GM12878 (cell line): Measurements from ENCODE around the gene ERAL1. TPM values are rescaled to one million over a fixed set of nuclear protein-coding genes. Genes with fewer than 3 reads are reported as not detected.

Experiments
- ATAC-seq: fragments of 200-7000 bp; cut with Tn5 transposase; 3 replicates; pipeline ENCODE4 v1.9.1; 2020; ENCODE audit warnings: mild to moderate bottlenecking, moderate library complexity
- BruUV-seq: library from RNA; stranded (reverse); fragments of 400-500 nt; replicated peaks from 2 replicates; lab custom pipeline; 2021; lab: Mats Ljungman, UMichigan
- CTCF ChIA-PET: fragments of 300-600 bp; sonication (Branson Sonifier 250); formaldehyde crosslinking; extraction: SDS; loops from one replicate; lab custom pipeline; 2021; ENCODE audit warnings: inconsistent platforms; lab: Yijun Ruan, JAX
- POLR2A ChIA-PET: fragments of 350-600 bp; formaldehyde crosslinking; extraction: SDS; loops from one replicate; lab custom pipeline; 2021; ENCODE audit warnings: inconsistent platforms; lab: Charles Lee
- RAD21 ChIA-PET: fragments of 300-600 bp; sonication (Branson Sonifier 250); formaldehyde crosslinking; loops from one replicate; lab custom pipeline; 2023; ENCODE audit warnings: antibody characterized with exemption; ENCODE audit not compliant: unreplicated experiment; lab: Charles Lee
- SMC1A ChIA-PET: fragments of 300-600 bp; sonication (Branson Sonifier 250); formaldehyde crosslinking; loops from one replicate; lab custom pipeline; 2023; ENCODE audit not compliant: unreplicated experiment, uncharacterized antibody; lab: Charles Lee
- DNase-seq: peaks from one replicate; pipeline ENCODE4 v3.0.0-alpha.2; 2011; ENCODE audit warnings: low read depth, low spot score
- FAIRE-seq: peaks from 3 replicates; lab custom pipeline; 2011; peaks lifted over from hg19 to GRCh38; lab: Jason Lieb, UNC
- H2AFZ ChIP-seq: 2 replicates; pipeline ENCODE4 v1.6.0; 2011; ENCODE audit warnings: low read depth, low read length, control low read depth; ENCODE audit not compliant: control insufficient read depth
- H3K27ac ChIP-seq: 2 replicates; pipeline ENCODE4 v1.5.1; 2011; ENCODE audit warnings: control low read depth; ENCODE audit not compliant: control insufficient read depth, insufficient read depth
- H3K27me3 ChIP-seq, 2 experiments: replicated peaks in 1 of 2; 2 replicates each; pipeline versions ENCODE4 v1.6.0 to v1.6.1; 2011; ENCODE audit warnings: low read length in 1 of 2; ENCODE audit not compliant: control insufficient read depth in 2 of 2, insufficient read depth in 2 of 2
- H3K36me3 ChIP-seq, 2 experiments: 2 replicates each; pipeline ENCODE4 v1.5.1; 2011; ENCODE audit warnings: low read length in 1 of 2; ENCODE audit not compliant: control insufficient read depth in 2 of 2, insufficient read depth in 2 of 2
- H3K4me1 ChIP-seq: 2 replicates; pipeline ENCODE4 v1.6.1; 2011; ENCODE audit warnings: mild to moderate bottlenecking, low read length, moderate library complexity, mixed read lengths; ENCODE audit not compliant: control insufficient read depth, insufficient read depth
- H3K4me2 ChIP-seq: 2 replicates; pipeline ENCODE4 v1.6.0; 2011; ENCODE audit warnings: control low read depth; ENCODE audit not compliant: control insufficient read depth, insufficient read depth
- H3K4me3 ChIP-seq: fragments of 200-600 bp; sonication (generic); 2 replicates; pipeline ENCODE4 v1.5.1; 2016
- H3K79me2 ChIP-seq: 2 replicates; pipeline ENCODE4 v1.6.0; 2011; ENCODE audit warnings: low read length; ENCODE audit not compliant: control insufficient read depth, insufficient read depth
- H3K9ac ChIP-seq: 2 replicates; pipeline ENCODE4 v1.8.0; 2011; ENCODE audit warnings: low read length, control low read depth, mixed read lengths; ENCODE audit not compliant: control insufficient read depth, insufficient read depth
- H3K9me3 ChIP-seq: replicated peaks from 3 replicates; pipeline ENCODE4 v1.5.1; 2011; ENCODE audit warnings: mild to moderate bottlenecking, low read length; ENCODE audit not compliant: control insufficient read depth, insufficient read depth
- H4K20me1 ChIP-seq: 2 replicates; pipeline ENCODE4 v1.6.0; 2011; ENCODE audit not compliant: control insufficient read depth, insufficient read depth
- HDGF ChIP-seq: fragments of 450-650 bp; IDR thresholded peaks from 2 replicates; pipeline ENCODE4 v1.6.1; 2016; ENCODE audit warnings: antibody characterized with exemption
- PKNOX1 ChIP-seq: fragments of 450-650 bp; IDR thresholded peaks from 2 replicates; pipeline ENCODE4 v1.6.1; 2016; ENCODE audit warnings: mild to moderate bottlenecking
- POLR2A ChIP-seq: IDR thresholded peaks from 2 replicates; pipeline ENCODE4 v1.6.1; 2011; ENCODE audit warnings: low read depth, mild to moderate bottlenecking, low read length
- SMC3 ChIP-seq: IDR thresholded peaks from 2 replicates; pipeline ENCODE4 v1.6.1; 2011; ENCODE audit warnings: low read length, improper control_type of control experiment, borderline replicate concordance
- WGBS: methylation state at CpG from one replicate; pipeline ENCODE4 v1.1.6; 2016; ENCODE audit warnings: low lambda C conversion rate; ENCODE audit not compliant: insufficient replicate concordance, insufficient coverage; ENCODE audit errors: missing lambda C conversion rate; 5-methylcytosine and 5-hydroxymethylcytosine counted together
- in situ Hi-C: fragments of 300-500 bp; cut with MboI; formaldehyde crosslinking; loops from 9 replicates; pipeline ENCODE4 v1.14.3; 2018; ENCODE audit warnings: mixed read lengths
- intact Hi-C: fragments of 100-400 bp; cut with micrococcal nuclease; formaldehyde crosslinking; loops from one replicate; pipeline ENCODE4 v1.14.2; 2022; ENCODE audit not compliant: unreplicated experiment
- polyA plus RNA-seq, 11 experiments: library from polyadenylated mRNA; depleted of rRNA in 4 of 11; unstranded in 6 of 11; stranded (reverse) in 5 of 11; fragments of >200 nt; fragmentation: Nextera tagmentation in 4 of 11; fragmentation: Illumina TruSeq in 1 of 11; extraction: Ambion mirVana in 4 of 11; extraction: Trizol in 1 of 11; gene quantifications; 1 replicate in 1 of 11; 2 replicates in 10 of 11; pipeline versions ENCODE4 v1.2.1 to v1.2.3, GENCODE V29; 2011 to 2016; ENCODE audit warnings: inconsistent platforms in 2 of 11, missing spikeins in 2 of 11, low read depth in 1 of 11
- total RNA-seq, 4 experiments: library from RNA; depleted of rRNA in 3 of 4; stranded (reverse); fragments of >200 nt in 3 of 4; fragmentation: Illumina TruSeq in 1 of 4; extraction: Trizol in 1 of 4; gene quantifications; 2 replicates each; pipeline versions ENCODE4 v1.2.1 to v1.2.3, GENCODE V29; 2013 to 2021

Gene ERAL1
- total and polyA plus RNA-seq, 10 of the 15 experiments (the other 5 are each of a cell fraction or from before 2014, with no cell fraction given) = 27.7 to 175 (median 104) TPM

GRCh38 chr17:28906276-28906675 lies 51.5 kb downstream of the ERAL1 start:
- WGBS = 92% methylated on average over 9 of the region's 9 CpGs
- POLR2A ChIA-PET = no interaction called here
- intact Hi-C loops = no loop called here

More at GRCh38 chr17:28906276-28906675, 51.5 kb downstream of the ERAL1 start:
- H3K36me3 ChIP-seq = peaks cover 24 to 32% of the 10 kb centered on the region in 2 experiments
- RAD21 ChIA-PET = no interaction called here
- peaks cover 3% of the 10 kb centered on the region for H3K79me2 ChIP-seq
- H3K4me1 ChIP-seq = peaks cover 4% of the 10 kb centered on the region
- no peaks in the 10 kb centered on the region for H3K27me3 ChIP-seq
- no peaks in the 10 kb centered on the region for H4K20me1 ChIP-seq
- SMC1A ChIA-PET = interaction anchor here (0.9 to 1.1 kb wide), 2 partner anchors 35 to 143 kb away, joined by 3 read pairs; no protein-coding TSS in a partner anchor
- H3K4me3 ChIP-seq = no peak overlapping the region
- no peak for TF ChIP-seq SMC3
- no peak for TF ChIP-seq HDGF
- TF ChIP-seq POLR2A = 0 out of 2 replicates have a peak, but pooled peaks have one; percentile 35
- no peak for TF ChIP-seq PKNOX1
- TF ChIP-seq, all 136 proteins: peak for 1
- H3K9me3 ChIP-seq = no peaks in the 10 kb centered on the region
- CTCF ChIA-PET = interaction anchor here (8.0 to 17.3 kb wide), 2 partner anchors 57 to 143 kb away, joined by 57 to 175 read pairs; no protein-coding TSS in a partner anchor
- in situ Hi-C loops = no loop called here
- FAIRE-seq = no peak
- no peak overlapping the region for H3K27ac ChIP-seq
- ATAC-seq = no peak
- BruUV-seq = no TSS peak
- no peak overlapping the region for H3K9ac ChIP-seq
- H3K4me2 ChIP-seq = no peak overlapping the region
- H2AFZ ChIP-seq = no peak overlapping the region
- no peak for DNase-seq
